Mucosa of gallbladder (tissue), 1 donor: ENCODE data around the gene HOXC9. TPM values are rescaled to one million over a fixed set of nuclear protein-coding genes. Genes with fewer than 3 reads are reported as not detected.
"Not testable (repeated sequence)": the region's sequence is repeated elsewhere in the genome, so short reads cannot be mapped to it uniquely, and the experiment has no call there.

Source experiments
- DNase-seq: peaks from one replicate; pipeline ENCODE4 v3.0.0-alpha.2; 2020; ENCODE audit warnings: low spot score
- total RNA-seq: library from RNA; stranded (reverse); gene quantifications from one replicate; pipeline ENCODE4 v1.2.1, GENCODE V29; 2021
- donor health status: DM: no; HTN: no; CAD: no.

Gene HOXC9
- total RNA-seq, 1 donor from 2014 or later, result not detected

- DNase-seq, result no peak
These were observed 40.2 kb downstream of the HOXC9 start for GRCh38 chr12:54040148-54040494.

- no peak for DNase-seq
These were observed 40.7 kb downstream of the HOXC9 start for GRCh38 chr12:54040648-54041047.

GRCh38 chr12:54041097-54041690 is 41.2 kb downstream of the HOXC9 start:
- no peak for DNase-seq

- not testable (repeated sequence) for DNase-seq
These were observed 42.1 kb downstream of the HOXC9 start for GRCh38 chr12:54042033-54042432.

GRCh38 chr12:54042970-54043853 is 43.3 kb downstream of the HOXC9 start:
- DNase-seq, result no peak

GRCh38 chr12:54044425-54045103 is 44.6 kb downstream of the HOXC9 start:
- no peak for DNase-seq

GRCh38 chr12:54045401-54045800 is 45.4 kb downstream of the HOXC9 start:
- no peak for DNase-seq

GRCh38 chr12:54045868-54046521 is 46.0 kb downstream of the HOXC9 start:
- DNase-seq, result no peak

- DNase-seq, result no peak
These were observed 46.8 kb downstream of the HOXC9 start for GRCh38 chr12:54046809-54047159.

- DNase-seq, result no peak
These were observed 47.4 kb downstream of the HOXC9 start for GRCh38 chr12:54047160-54047963.

GRCh38 chr12:54047964-54048303 is 48.0 kb downstream of the HOXC9 start:
- DNase-seq, result no peak

GRCh38 chr12:54048406-54049093 is 48.6 kb downstream of the HOXC9 start:
- no peak for DNase-seq

GRCh38 chr12:54049108-54049507 is 49.1 kb downstream of the HOXC9 start:
- no peak for DNase-seq

- no peak for DNase-seq
These were observed 50.5 kb downstream of the HOXC9 start for GRCh38 chr12:54050482-54050810.

- DNase-seq, result no peak
These were observed 51.3 kb downstream of the HOXC9 start for GRCh38 chr12:54051026-54051842.

- DNase-seq, result no peak
These were observed 52.0 kb downstream of the HOXC9 start for GRCh38 chr12:54051874-54052437.

- DNase-seq, result no peak
These were observed 52.6 kb downstream of the HOXC9 start for GRCh38 chr12:54052438-54053002.
